ENCODE measurements around the gene CACNG7. TPM values are rescaled to one million over a fixed set of nuclear protein-coding genes. Genes with fewer than 3 reads are reported as not detected.

CACNG7 gene
- 0.15 and 1.9 TPM in 2 replicates for total RNA-seq

GRCh38 chr19:53908935-53909415 lies at the start of gene CACNG7:
Gene CACNG7, plus strand, starts transcription at chr19:53909278. Its CDS starts 3,554 bp downstream, at chr19:53912832.

GRCh38 chr19:53867225-53868090 lies 41.6 kb upstream of the CACNG7 start, which contains the start of gene MYADM:
Gene MYADM, plus strand, starts transcription at chr19:53867883. Its CDS starts 5,647 bp downstream, at chr19:53873530.

GRCh38 chr19:53881482-53882390 lies 27.3 kb upstream of the CACNG7 start, which contains the start of gene PRKCG:
Gene PRKCG, plus strand, starts transcription at chr19:53882197. Its CDS starts 298 bp downstream, at chr19:53882495.

GRCh38 chr19:53962887-53963431 lies 53.9 kb downstream of the CACNG7 start, which contains the start of gene CACNG8:
Gene CACNG8, plus strand, starts transcription at chr19:53962937.

GRCh38 chr19:53991224-53992113 lies 82.4 kb downstream of the CACNG7 start, which contains the start of gene CACNG6:
Gene CACNG6, plus strand, starts transcription at chr19:53991637. Its CDS starts 1,241 bp downstream, at chr19:53992878.

Other genes with a start within 250 kb of the CACNG7 start
- 1.1 and 2.3 TPM in 2 replicates for gene NLRP12, start 85.0 kb upstream of the CACNG7 start, total RNA-seq
- 2.1 and 6.2 TPM in 2 replicates for gene MYADM, start 41.4 kb upstream of the CACNG7 start, total RNA-seq
- not detected in 2 replicates for gene PRKCG, start 27.1 kb upstream of the CACNG7 start, total RNA-seq
- gene CACNG8, start 53.7 kb downstream of the CACNG7 start, total RNA-seq = 0.61 and 0.65 TPM in 2 replicates
- gene CACNG6, start 82.4 kb downstream of the CACNG7 start, total RNA-seq = 2.6 and 3.2 TPM in 2 replicates
- not detected in 2 replicates for gene VSTM1, start 154.6 kb downstream of the CACNG7 start, total RNA-seq
- gene TARM1, start 172.1 kb downstream of the CACNG7 start, total RNA-seq = not detected in 2 replicates
- gene OSCAR, start 191.5 kb downstream of the CACNG7 start, total RNA-seq = not detected in 2 replicates
- 9.4 and 18.2 TPM in 2 replicates for gene NDUFA3, start 193.6 kb downstream of the CACNG7 start, total RNA-seq
- 36.6 and 40.0 TPM in 2 replicates for gene TFPT, start 206.4 kb downstream of the CACNG7 start, total RNA-seq
- gene PRPF31, start 206.5 kb downstream of the CACNG7 start, total RNA-seq = 75.7 and 92.9 TPM in 2 replicates
- 9.1 and 9.3 TPM in 2 replicates for gene CNOT3, start 228.5 kb downstream of the CACNG7 start, total RNA-seq

All from epithelial cell of umbilical artery (primary cell).